Hypothalamus (tissue), 51 donors: Measurements from ENCODE around the gene CHURC1.

ENCODE experiments used
- DNase-seq, 51 donors: peaks; one replicate each; lab custom pipeline; 2025; lab: John Stamatoyannopoulos, UW

The CHURC1 gene

GRCh38 chr14:64983439-64984310 lies 69.4 kb downstream of the CHURC1 start:
- DNase-seq = peak in 5 of 51 donors; percentile 14 to 38 (median 22)
